Neural crest cell (in vitro differentiated cells): ENCODE data around the gene TUBB4A. TPM values are rescaled to one million over a fixed set of nuclear protein-coding genes. Genes with fewer than 3 reads are reported as not detected.

Experiments used
- DNase-seq: peaks from one replicate; pipeline ENCODE4 v3.0.0; 2021; ENCODE audit warnings: low read depth, mixed read lengths, low spot score
- H3K27ac Mint-ChIP-seq: one replicate; pipeline ENCODE4 v1.8.0; 2021; ENCODE audit warnings: mild to moderate bottlenecking, mixed read lengths; ENCODE audit not compliant: unreplicated experiment
- H3K27me3 Mint-ChIP-seq: 2 replicates; pipeline ENCODE4 v1.8.0; 2021; ENCODE audit warnings: low read depth, mild to moderate bottlenecking, mixed read lengths
- H3K36me3 Mint-ChIP-seq: 2 replicates; pipeline ENCODE4 v1.8.0; 2021; ENCODE audit warnings: low read depth, mild to moderate bottlenecking, mixed read lengths
- H3K4me1 Mint-ChIP-seq: 2 replicates; pipeline ENCODE4 v1.8.0; 2021; ENCODE audit warnings: mixed read lengths
- H3K4me3 Mint-ChIP-seq: one replicate; pipeline ENCODE4 v1.8.0; 2021; ENCODE audit warnings: mild to moderate bottlenecking, mixed read lengths
- H3K9me3 Mint-ChIP-seq: 2 replicates; pipeline ENCODE4 v1.8.0; 2021; ENCODE audit warnings: mixed read lengths
- total RNA-seq: library from RNA; stranded (reverse); gene quantifications from 2 replicates; pipeline ENCODE4 v1.2.1, GENCODE V29; 2021
- TF ChIP-seq, protein P1 (sequence below): fragments of 200-600 bp; sonication (generic); conservative IDR thresholded peaks from 2 replicates; pipeline ENCODE4 v1.5.0; 2021; ENCODE audit warnings: antibody characterized with exemption, mild to moderate bottlenecking

Gene TUBB4A
- total RNA-seq, 1 donor from 2014 or later: 39.9 TPM

DNA sequence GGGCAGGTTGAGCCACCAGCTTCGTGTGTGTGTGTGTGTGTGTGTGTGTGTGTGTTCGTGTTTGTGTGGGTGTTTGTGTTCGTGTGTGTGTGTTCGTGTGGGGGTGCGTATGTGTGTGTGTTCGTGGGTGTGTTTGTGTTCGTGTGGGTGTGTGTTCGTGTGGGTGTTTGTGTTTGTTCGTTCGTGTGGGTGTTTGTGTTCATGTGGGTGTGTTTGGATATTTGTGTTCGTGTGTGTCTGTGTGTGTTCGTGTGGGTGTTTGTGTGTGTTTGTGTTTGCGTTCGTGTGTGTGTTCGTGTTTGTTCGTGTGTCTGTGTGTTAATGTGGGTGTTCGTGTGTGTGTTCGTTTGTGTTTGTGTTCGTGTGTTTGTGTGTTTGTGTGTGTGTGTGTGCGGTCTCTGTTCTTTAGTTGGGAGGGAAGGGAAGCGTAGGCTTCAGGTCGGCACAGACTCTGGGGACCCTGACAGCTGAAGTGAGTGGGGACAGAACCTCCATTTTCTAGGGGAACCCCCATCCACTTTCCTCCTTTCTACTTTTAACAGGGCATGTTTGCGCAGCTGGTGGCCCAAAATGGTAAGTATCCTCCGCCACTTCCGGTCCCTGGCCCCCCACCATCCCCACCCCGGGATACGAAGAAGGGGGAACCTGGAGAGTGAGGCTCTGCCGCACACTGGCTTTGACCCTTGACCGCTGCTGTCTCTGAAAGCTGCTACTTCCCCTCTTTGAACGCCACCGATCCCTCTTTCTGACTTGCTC is 30.3 kb upstream of the TUBB4A start:
- H3K27ac Mint-ChIP-seq: no peak overlapping the region
- peaks cover 7% of the 10 kb centered on the region for H3K9me3 Mint-ChIP-seq
- peak overlapping the region; percentile 78 for H3K4me3 Mint-ChIP-seq
- H3K36me3 Mint-ChIP-seq: peaks cover 7% of the 10 kb centered on the region
- H3K27me3 Mint-ChIP-seq: peaks cover 72% of the 10 kb centered on the region
- DNase-seq: no peak
- TF ChIP-seq, protein P1, sequence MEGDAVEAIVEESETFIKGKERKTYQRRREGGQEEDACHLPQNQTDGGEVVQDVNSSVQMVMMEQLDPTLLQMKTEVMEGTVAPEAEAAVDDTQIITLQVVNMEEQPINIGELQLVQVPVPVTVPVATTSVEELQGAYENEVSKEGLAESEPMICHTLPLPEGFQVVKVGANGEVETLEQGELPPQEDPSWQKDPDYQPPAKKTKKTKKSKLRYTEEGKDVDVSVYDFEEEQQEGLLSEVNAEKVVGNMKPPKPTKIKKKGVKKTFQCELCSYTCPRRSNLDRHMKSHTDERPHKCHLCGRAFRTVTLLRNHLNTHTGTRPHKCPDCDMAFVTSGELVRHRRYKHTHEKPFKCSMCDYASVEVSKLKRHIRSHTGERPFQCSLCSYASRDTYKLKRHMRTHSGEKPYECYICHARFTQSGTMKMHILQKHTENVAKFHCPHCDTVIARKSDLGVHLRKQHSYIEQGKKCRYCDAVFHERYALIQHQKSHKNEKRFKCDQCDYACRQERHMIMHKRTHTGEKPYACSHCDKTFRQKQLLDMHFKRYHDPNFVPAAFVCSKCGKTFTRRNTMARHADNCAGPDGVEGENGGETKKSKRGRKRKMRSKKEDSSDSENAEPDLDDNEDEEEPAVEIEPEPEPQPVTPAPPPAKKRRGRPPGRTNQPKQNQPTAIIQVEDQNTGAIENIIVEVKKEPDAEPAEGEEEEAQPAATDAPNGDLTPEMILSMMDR: no peak
- H3K4me1 Mint-ChIP-seq: peaks cover 39% of the 10 kb centered on the region

DNA sequence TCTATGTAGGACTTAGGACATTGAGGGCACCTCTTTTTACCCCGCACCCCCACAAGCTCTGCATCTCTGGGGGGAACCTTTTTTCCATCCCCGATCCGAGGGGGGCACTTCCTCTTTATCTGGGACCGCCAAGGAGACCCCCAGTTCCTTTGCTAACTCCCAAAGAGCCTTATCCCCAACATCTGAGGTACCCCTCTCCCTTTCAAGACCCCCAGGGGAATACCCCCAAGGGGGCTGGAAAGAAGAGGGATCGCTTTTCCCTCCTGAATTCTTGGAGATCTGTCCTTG is 29.8 kb upstream of the TUBB4A start:
- TF ChIP-seq, protein P1: no peak
- H3K27ac Mint-ChIP-seq: no peak overlapping the region
- no peak for DNase-seq
- H3K36me3 Mint-ChIP-seq: peaks cover 7% of the 10 kb centered on the region
- H3K4me1 Mint-ChIP-seq: peaks cover 39% of the 10 kb centered on the region
- H3K27me3 Mint-ChIP-seq: peaks cover 70% of the 10 kb centered on the region
- peaks cover 7% of the 10 kb centered on the region for H3K9me3 Mint-ChIP-seq
- peak overlapping the region; percentile 78 for H3K4me3 Mint-ChIP-seq

DNA sequence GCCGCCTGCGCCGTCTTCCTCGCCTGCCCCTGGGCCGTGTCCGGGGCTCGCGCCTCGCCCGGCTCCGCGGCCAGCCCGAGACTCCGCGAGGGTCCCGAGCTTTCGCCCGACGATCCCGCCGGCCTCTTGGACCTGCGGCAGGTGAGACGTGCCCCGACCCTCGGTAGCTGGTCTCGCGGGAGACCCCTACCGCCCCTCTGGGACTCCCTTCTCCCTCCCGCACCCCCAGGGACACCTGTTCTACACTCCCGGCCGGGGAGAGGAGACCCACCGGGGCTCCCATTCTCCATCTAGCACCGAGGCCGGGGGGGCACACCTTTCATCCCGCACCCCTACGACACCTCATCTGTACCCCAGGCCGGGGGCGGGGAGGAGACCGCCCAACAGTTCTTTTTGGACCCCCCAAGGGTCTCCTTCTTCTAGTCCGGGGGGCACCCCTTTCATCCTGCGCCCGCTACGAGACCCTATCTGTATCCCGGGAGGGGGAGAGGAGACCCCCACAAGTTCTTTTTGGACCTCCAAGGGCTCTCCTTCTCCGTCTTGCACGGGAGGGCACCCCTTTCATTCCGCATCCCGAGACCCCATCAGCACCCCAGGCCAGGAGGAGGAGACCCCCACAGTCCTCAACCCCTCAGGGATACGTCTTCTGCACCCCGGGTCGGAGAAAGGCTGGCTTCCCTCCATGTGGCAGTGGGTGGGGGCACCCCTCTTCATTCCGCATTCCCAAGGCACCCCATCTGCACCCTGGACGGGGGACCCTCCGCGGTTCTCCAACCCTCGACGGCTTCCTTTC is 29.2 kb upstream of the TUBB4A start:
- DNase-seq: no peak
- peaks cover 70% of the 10 kb centered on the region for H3K27me3 Mint-ChIP-seq
- H3K36me3 Mint-ChIP-seq: peaks cover 7% of the 10 kb centered on the region
- H3K4me1 Mint-ChIP-seq: peaks cover 39% of the 10 kb centered on the region
- H3K4me3 Mint-ChIP-seq: peak overlapping the region; percentile 84
- TF ChIP-seq, protein P1: no peak
- peaks cover 7% of the 10 kb centered on the region for H3K9me3 Mint-ChIP-seq
- no peak overlapping the region for H3K27ac Mint-ChIP-seq

- Mint-ChIP-seq H3K4me1 (peaks cover 39% of the 10 kb centered on the region), H3K36me3 (peaks cover 4% of the 10 kb centered on the region), H3K27ac (peak within 1 kb of the TSS; percentile 84), H3K9me3 (peaks cover 4% of the 10 kb centered on the region), H3K4me3 (peak within 1 kb of the TSS; percentile 84), H3K27me3 (peaks cover 64% of the 10 kb centered on the region)
- peak; percentile 97 for DNase-seq
- TF ChIP-seq, protein P1: no peak
Observed at GRCh38 chr19:6530386-6531162, 28.5 kb upstream of the TUBB4A start, which contains the start of gene TNFSF9. TNFSF9 (plus strand) TSS chr19:6531026; CDS start chr19:6531037, 11 bp downstream.

DNA sequence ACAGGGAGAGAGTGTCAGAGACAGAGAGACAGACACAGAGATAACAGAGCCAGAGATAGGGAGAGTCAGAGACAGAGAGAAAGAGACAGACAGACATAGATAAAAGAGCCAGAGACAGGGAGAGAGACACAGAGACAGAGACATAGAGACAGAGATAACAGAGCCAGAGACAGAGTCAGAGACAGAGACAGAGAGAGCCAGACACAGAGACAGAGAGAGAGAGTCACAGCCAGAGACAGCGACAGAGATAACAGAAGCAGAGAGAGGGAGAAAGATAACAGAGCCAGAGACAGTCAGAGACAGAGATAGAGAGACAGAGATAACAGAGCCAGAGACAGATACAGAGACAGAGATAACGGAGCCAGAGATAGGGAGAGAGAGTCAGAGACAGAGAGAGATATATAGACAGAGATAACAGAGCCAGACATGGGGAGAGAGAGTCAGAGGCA is 27.9 kb upstream of the TUBB4A start:
- peaks cover 58% of the 10 kb centered on the region for H3K27me3 Mint-ChIP-seq
- peak overlapping the region; percentile 84 for H3K4me3 Mint-ChIP-seq
- TF ChIP-seq, protein P1: no peak
- no peak for DNase-seq
- H3K36me3 Mint-ChIP-seq: peaks cover 4% of the 10 kb centered on the region
- no peak overlapping the region for H3K27ac Mint-ChIP-seq
- H3K4me1 Mint-ChIP-seq: peaks cover 39% of the 10 kb centered on the region
- H3K9me3 Mint-ChIP-seq: peaks cover 4% of the 10 kb centered on the region
